Memory B cell (primary cell): ENCODE results near the gene TRUB1.

Source experiments
- ATAC-seq: fragments of 150-1000 bp; cut with Tn5 transposase; 2 replicates; pipeline ENCODE4 v1.10.0; 2021; ENCODE audit warnings: low read depth, mild to moderate bottlenecking, moderate library complexity
- DNase-seq, 2 donors: peaks; one replicate each; pipeline ENCODE4 v3.0.0; 2022; ENCODE audit warnings: low spot score in 2 of 2
- H3K27ac Mint-ChIP-seq: one replicate; pipeline ENCODE4 v1.8.0; 2022; ENCODE audit warnings: mild to moderate bottlenecking, moderate library complexity, mixed read lengths
- H3K27me3 Mint-ChIP-seq: one replicate; pipeline ENCODE4 v1.8.0; 2022; ENCODE audit warnings: mixed read lengths
- H3K36me3 Mint-ChIP-seq: one replicate; pipeline ENCODE4 v1.8.0; 2022; ENCODE audit warnings: mild to moderate bottlenecking, mixed read lengths
- H3K4me1 Mint-ChIP-seq: one replicate; pipeline ENCODE4 v1.8.0; 2022; ENCODE audit warnings: mixed read lengths
- H3K4me3 Mint-ChIP-seq: one replicate; pipeline ENCODE4 v1.8.0; 2022; ENCODE audit warnings: mild to moderate bottlenecking, moderate library complexity, mixed read lengths
- H3K9me3 Mint-ChIP-seq: one replicate; pipeline ENCODE4 v1.8.0; 2022; ENCODE audit warnings: mixed read lengths

Gene TRUB1

GRCh38 chr10:114914560-114914959, 23.4 kb upstream of the TRUB1 start:
- no peak overlapping the region for H3K27ac Mint-ChIP-seq
- no peak overlapping the region for H3K4me3 Mint-ChIP-seq

DNA sequence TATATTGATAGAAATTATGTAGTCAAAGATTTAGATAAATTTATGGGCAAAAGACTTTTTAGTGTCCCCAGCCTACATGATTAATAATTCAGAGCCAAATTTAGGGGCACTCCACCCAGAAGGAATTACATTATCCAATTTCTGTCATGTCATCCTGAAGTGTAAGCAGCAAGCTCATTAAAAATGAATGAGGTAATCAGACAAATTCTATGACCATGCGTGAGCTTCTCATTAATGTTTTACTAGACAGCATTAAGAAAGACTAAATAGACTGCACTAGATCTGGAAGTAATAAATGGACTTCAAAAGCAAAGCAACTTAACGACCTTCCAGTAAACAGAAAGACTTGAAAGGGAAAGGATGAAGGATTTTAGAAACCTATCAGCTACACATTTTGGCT, 22.7 kb upstream of the TRUB1 start:
- DNase-seq (no peak), ATAC-seq (no peak)
- H3K4me1 Mint-ChIP-seq = no peaks in the 10 kb centered on the region
- H3K27ac Mint-ChIP-seq = no peak overlapping the region
- H3K36me3 Mint-ChIP-seq = no peaks in the 10 kb centered on the region
- H3K4me3 Mint-ChIP-seq = no peak overlapping the region
- peaks cover 5% of the 10 kb centered on the region for H3K27me3 Mint-ChIP-seq
- H3K9me3 Mint-ChIP-seq = no peaks in the 10 kb centered on the region

More at GRCh38 chr10:114914560-114914959, 23.4 kb upstream of the TRUB1 start:
- Mint-ChIP-seq H3K36me3 (no peaks in the 10 kb centered on the region), H3K9me3 (peaks cover under 1% of the 10 kb centered on the region), H3K27me3 (peaks cover 5% of the 10 kb centered on the region), H3K4me1 (no peaks in the 10 kb centered on the region)
- DNase-seq = no peak
- no peak for ATAC-seq

DNA sequence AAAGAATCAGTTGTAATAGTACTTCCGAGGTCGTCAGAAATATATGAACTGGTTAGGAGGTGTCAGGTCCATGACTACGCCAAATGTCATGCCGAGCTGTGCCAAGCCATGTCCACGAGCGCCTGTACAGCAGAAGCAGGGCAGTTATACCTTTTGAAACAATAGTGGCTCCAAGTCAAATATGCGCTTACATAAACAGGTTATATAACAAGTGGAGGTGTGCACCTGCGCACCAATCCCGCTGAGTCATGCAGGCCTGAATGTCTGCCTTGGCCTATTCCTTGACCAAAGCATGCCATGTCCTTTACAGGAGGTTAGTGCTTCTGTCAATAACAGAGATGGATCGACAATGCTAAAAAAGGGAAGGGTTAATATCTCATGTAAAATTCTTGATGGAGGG, 21.3 kb upstream of the TRUB1 start:
- DNase-seq (no peak), ATAC-seq (no peak)
- no peaks in the 10 kb centered on the region for H3K9me3 Mint-ChIP-seq
- H3K36me3 Mint-ChIP-seq = no peaks in the 10 kb centered on the region
- H3K27ac Mint-ChIP-seq = no peak overlapping the region
- no peak overlapping the region for H3K4me3 Mint-ChIP-seq
- no peaks in the 10 kb centered on the region for H3K4me1 Mint-ChIP-seq
- peaks cover 5% of the 10 kb centered on the region for H3K27me3 Mint-ChIP-seq

GRCh38 chr10:114917459-114917858, 20.5 kb upstream of the TRUB1 start:
- Mint-ChIP-seq H3K4me3 (no peak overlapping the region), H3K36me3 (no peaks in the 10 kb centered on the region), H3K27me3 (peaks cover 5% of the 10 kb centered on the region), H3K4me1 (no peaks in the 10 kb centered on the region), H3K27ac (no peak overlapping the region), H3K9me3 (no peaks in the 10 kb centered on the region)
- DNase-seq = no peak
- no peak for ATAC-seq

GRCh38 chr10:114917927-114918672, 19.9 kb upstream of the TRUB1 start:
- no peaks in the 10 kb centered on the region for H3K36me3 Mint-ChIP-seq
- no peaks in the 10 kb centered on the region for H3K4me1 Mint-ChIP-seq
- H3K9me3 Mint-ChIP-seq = no peaks in the 10 kb centered on the region
- DNase-seq (no peak), ATAC-seq (no peak)
- no peak overlapping the region for H3K4me3 Mint-ChIP-seq
- peaks cover 5% of the 10 kb centered on the region for H3K27me3 Mint-ChIP-seq
- H3K27ac Mint-ChIP-seq = no peak overlapping the region

- Mint-ChIP-seq H3K36me3 (no peaks in the 10 kb centered on the region), H3K4me3 (no peak overlapping the region), H3K4me1 (no peaks in the 10 kb centered on the region), H3K27ac (no peak overlapping the region), H3K9me3 (no peaks in the 10 kb centered on the region), H3K27me3 (peaks cover 9% of the 10 kb centered on the region)
- no peak for DNase-seq
- no peak for ATAC-seq
Measured at GRCh38 chr10:114920459-114920858, 17.5 kb upstream of the TRUB1 start.

GRCh38 chr10:114922003-114922402, 16.0 kb upstream of the TRUB1 start:
- H3K27ac Mint-ChIP-seq = no peak overlapping the region
- H3K9me3 Mint-ChIP-seq = no peaks in the 10 kb centered on the region
- H3K4me1 Mint-ChIP-seq = no peaks in the 10 kb centered on the region
- H3K27me3 Mint-ChIP-seq = peaks cover 7% of the 10 kb centered on the region
- ATAC-seq (no peak), DNase-seq (no peak)
- H3K36me3 Mint-ChIP-seq = no peaks in the 10 kb centered on the region
- no peak overlapping the region for H3K4me3 Mint-ChIP-seq

GRCh38 chr10:114923551-114923950, 14.4 kb upstream of the TRUB1 start:
- Mint-ChIP-seq H3K36me3 (no peaks in the 10 kb centered on the region), H3K4me3 (no peak overlapping the region), H3K4me1 (no peaks in the 10 kb centered on the region), H3K9me3 (no peaks in the 10 kb centered on the region), H3K27ac (no peak overlapping the region), H3K27me3 (peaks cover 6% of the 10 kb centered on the region)
- no peak for DNase-seq
- no peak for ATAC-seq

DNA sequence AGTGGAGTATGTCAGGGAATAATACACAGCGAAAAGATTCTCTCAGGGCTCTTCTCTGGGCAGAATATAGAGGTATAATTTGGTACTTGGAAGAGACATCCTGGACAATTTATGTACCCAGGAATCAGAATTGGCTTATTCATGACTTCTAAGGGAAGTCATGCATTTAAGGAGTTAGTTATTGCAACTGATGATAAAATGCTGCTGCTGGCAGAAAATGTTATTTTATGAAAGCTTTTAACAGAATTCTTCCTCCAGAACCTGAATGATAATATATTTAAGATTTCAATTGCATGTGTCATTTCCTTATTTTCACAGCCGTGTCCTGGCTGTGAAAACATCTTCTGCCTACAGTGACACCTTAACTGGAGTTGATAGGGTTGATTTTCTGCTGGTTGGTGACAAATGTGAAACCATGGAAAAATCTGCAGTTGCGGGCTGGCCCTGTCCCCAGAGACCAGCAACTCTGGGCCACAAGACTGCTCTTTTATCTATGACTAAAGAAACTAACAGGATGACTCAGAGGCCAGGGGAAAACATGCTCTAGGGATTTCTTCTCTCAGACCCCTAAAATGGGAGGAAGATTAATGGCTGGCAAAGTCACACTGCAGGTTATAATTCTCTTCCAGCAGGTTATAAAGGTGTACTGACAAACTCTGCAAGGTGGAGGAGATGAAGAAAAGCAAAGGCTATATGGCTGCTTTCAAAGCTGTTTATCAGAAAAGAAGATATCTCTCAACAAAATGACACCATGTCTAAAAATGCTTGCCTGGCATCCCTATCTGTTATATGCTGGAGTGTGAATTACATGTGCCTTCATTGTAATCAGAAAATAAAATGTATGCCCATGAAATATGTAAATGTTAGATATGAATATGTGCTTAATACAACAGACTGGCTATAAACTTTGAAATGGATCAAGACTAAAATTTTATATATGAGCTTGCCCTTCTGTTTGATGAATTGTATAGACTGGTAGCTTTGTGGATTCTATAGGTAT, 12.1 kb upstream of the TRUB1 start:
- ATAC-seq (no peak), DNase-seq (no peak)
- H3K9me3 Mint-ChIP-seq = no peaks in the 10 kb centered on the region
- peaks cover 2% of the 10 kb centered on the region for H3K36me3 Mint-ChIP-seq
- H3K4me1 Mint-ChIP-seq = no peaks in the 10 kb centered on the region
- peaks cover 10% of the 10 kb centered on the region for H3K27me3 Mint-ChIP-seq
- H3K27ac Mint-ChIP-seq = no peak overlapping the region
- H3K4me3 Mint-ChIP-seq = no peak overlapping the region

DNA sequence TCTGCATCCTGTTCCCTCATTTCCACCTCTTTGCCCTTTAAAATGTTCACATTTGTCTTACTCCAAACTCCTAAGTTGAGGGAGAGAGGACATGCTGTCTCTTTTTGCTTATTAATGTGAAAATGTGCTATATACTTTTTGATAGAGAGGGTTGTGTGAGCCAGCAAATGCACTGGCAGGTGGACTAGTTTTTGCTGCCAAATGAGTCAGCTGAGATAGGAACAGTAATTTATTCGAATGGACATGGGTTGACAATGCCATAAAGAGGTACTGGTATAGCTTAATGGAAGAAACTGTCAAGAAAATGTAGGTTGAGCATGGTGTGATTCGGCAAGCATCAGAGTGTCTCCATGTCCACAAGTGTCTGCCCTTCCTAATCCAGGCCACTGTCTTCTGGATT, 9.2 kb upstream of the TRUB1 start:
- peaks cover 9% of the 10 kb centered on the region for H3K27me3 Mint-ChIP-seq
- no peak overlapping the region for H3K4me3 Mint-ChIP-seq
- H3K27ac Mint-ChIP-seq = no peak overlapping the region
- H3K4me1 Mint-ChIP-seq = no peaks in the 10 kb centered on the region
- peaks cover 2% of the 10 kb centered on the region for H3K9me3 Mint-ChIP-seq
- no peak for ATAC-seq
- peaks cover 3% of the 10 kb centered on the region for H3K36me3 Mint-ChIP-seq
- DNase-seq = no peak

DNA sequence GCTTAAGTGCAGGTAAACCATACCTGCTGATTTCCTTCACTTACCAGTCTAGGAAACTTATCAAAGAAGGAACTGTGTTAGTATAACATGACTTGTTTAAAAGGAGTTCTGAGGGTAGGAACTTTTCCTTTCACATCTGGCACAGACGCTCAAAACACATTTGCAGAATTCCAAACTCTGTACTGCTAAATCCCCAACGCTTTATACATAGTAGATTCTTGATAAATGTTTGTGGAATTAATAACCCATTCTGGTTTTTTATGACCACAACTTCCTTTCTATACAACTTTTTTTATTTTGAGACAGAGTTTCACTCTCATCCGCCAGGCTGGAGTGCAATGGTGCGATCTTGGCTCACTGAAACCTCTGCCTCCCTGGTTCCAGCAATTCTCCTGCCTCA, 7.7 kb upstream of the TRUB1 start:
- H3K4me3 Mint-ChIP-seq = no peak overlapping the region
- H3K4me1 Mint-ChIP-seq = no peaks in the 10 kb centered on the region
- DNase-seq (no peak), ATAC-seq (no peak)
- peaks cover 2% of the 10 kb centered on the region for H3K9me3 Mint-ChIP-seq
- H3K27me3 Mint-ChIP-seq = peaks cover 7% of the 10 kb centered on the region
- peaks cover 3% of the 10 kb centered on the region for H3K36me3 Mint-ChIP-seq
- H3K27ac Mint-ChIP-seq = no peak overlapping the region

GRCh38 chr10:114931072-114931679, 6.8 kb upstream of the TRUB1 start:
- no peak for ATAC-seq
- H3K4me3 Mint-ChIP-seq = no peak overlapping the region
- H3K27ac Mint-ChIP-seq = no peak overlapping the region
- no peak for DNase-seq
- peaks cover 6% of the 10 kb centered on the region for H3K27me3 Mint-ChIP-seq
- H3K9me3 Mint-ChIP-seq = peaks cover 2% of the 10 kb centered on the region
- H3K36me3 Mint-ChIP-seq = peaks cover 3% of the 10 kb centered on the region
- H3K4me1 Mint-ChIP-seq = no peaks in the 10 kb centered on the region

DNA sequence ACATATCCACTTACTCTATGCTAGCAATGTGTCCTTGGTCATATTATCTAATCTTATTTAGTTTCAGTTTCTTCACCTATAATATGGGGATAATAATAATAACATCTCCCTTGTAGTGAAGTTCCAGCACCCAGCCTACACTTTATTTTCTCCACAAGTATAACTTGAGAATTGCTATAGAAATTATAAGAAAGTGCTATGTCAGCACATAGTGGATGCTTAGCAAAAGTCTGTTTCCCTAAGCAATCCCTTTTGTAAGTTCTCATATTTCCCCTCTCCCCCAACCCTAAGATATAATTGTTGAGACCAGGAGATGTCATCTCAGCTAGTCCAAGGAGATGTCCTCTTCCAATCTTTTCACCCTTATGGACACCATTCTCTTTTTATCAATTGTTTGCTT, 5.8 kb upstream of the TRUB1 start:
- no peaks in the 10 kb centered on the region for H3K4me1 Mint-ChIP-seq
- no peak overlapping the region for H3K4me3 Mint-ChIP-seq
- peaks cover 2% of the 10 kb centered on the region for H3K9me3 Mint-ChIP-seq
- peaks cover 6% of the 10 kb centered on the region for H3K27me3 Mint-ChIP-seq
- no peak overlapping the region for H3K27ac Mint-ChIP-seq
- DNase-seq = no peak
- ATAC-seq = no peak
- H3K36me3 Mint-ChIP-seq = peaks cover 3% of the 10 kb centered on the region

GRCh38 chr10:114932945-114933344, 5.0 kb upstream of the TRUB1 start:
- ATAC-seq (no peak), DNase-seq (no peak)
- Mint-ChIP-seq H3K27ac (no peak overlapping the region), H3K4me1 (no peaks in the 10 kb centered on the region), H3K27me3 (peaks cover 4% of the 10 kb centered on the region), H3K4me3 (no peak overlapping the region), H3K9me3 (peaks cover 2% of the 10 kb centered on the region), H3K36me3 (peaks cover 3% of the 10 kb centered on the region)
